Ovary (tissue), 9 donors: Measurements from ENCODE around the gene FMNL2. TPM values are rescaled to one million over a fixed set of nuclear protein-coding genes. Genes with fewer than 3 reads are reported as not detected.
A peak's percentile ranks its signal among the peaks of the same experiment; 100 is the strongest.

Experiments used
- DNase-seq, 5 donors: peaks; one replicate each; pipeline ENCODE4 v3.0.0-alpha.2; 2019 to 2020
- H3K27ac ChIP-seq, 2 donors: fragments of 200-600 bp; one replicate each; pipeline versions ENCODE4 v1.5.1 to v1.8.0; 2019 to 2022
- H3K27me3 ChIP-seq: fragments of 200-600 bp; one replicate; pipeline ENCODE4 v1.8.0; 2022
- H3K36me3 ChIP-seq: fragments of 200-600 bp; sonication (generic); one replicate; pipeline ENCODE4 v1.5.1; 2019
- H3K4me1 ChIP-seq: one replicate; pipeline ENCODE4 v1.8.1; 2013; ENCODE audit warnings: mild to moderate bottlenecking, moderate library complexity; ENCODE audit not compliant: insufficient read depth
- H3K4me3 ChIP-seq: fragments of 200-600 bp; sonication (generic); one replicate; pipeline ENCODE4 v1.5.1; 2017
- H3K9me3 ChIP-seq, 2 donors: fragments of 200-600 bp in 1 of 2; sonication (generic) in 1 of 2; one replicate each; pipeline versions ENCODE4 v1.5.1 to v1.8.1; 2013 to 2019; ENCODE audit warnings: mild to moderate bottlenecking in 1 of 2, moderate library complexity in 1 of 2
- CTCF ChIP-seq, 3 donors: fragments of 450-650 bp in 2 of 3; fragments of 200-600 bp in 1 of 3; IDR thresholded peaks; one replicate each; pipeline versions ENCODE4 v1.5.1 to v1.8.0; 2016 to 2022; ENCODE audit warnings: antibody characterized with exemption in 3 of 3, mild to moderate bottlenecking in 1 of 3
- EP300 ChIP-seq: sonication (generic); formaldehyde crosslinking; IDR thresholded peaks from one replicate; pipeline ENCODE4 v1.6.1; 2017; ENCODE audit warnings: antibody characterized with exemption
- POLR2A ChIP-seq: fragments of 450-650 bp; IDR thresholded peaks from one replicate; pipeline ENCODE4 v1.6.1; 2017; ENCODE audit warnings: antibody characterized with exemption, mild to moderate bottlenecking, moderate library complexity
- WGBS, 3 donors: extraction: QIAGEN DNeasy Blood & Tissue Kit in 1 of 3; methylation state at CpG; one replicate each; pipeline versions ENCODE4 v1.1.5 to v1.1.7; 2013 to 2017; 5-methylcytosine and 5-hydroxymethylcytosine counted together
- intact Hi-C, 4 donors: fragments of 100-400 bp; cut with DNase I; formaldehyde crosslinking; loops; one replicate each; pipeline versions ENCODE4 v1.11.0 to v1.15.1; 2022 to 2023
- polyA plus RNA-seq, 2 donors: library from polyadenylated mRNA; stranded (reverse); fragments of 200-250 nt in 1 of 2; fragments of 350-450 nt in 1 of 2; fragmentation: Illumina TruSeq in 1 of 2; extraction: RNeasy Lipid Tissue Mini Kit (QIAGEN cat#74804) in 1 of 2; gene quantifications; one replicate each; pipeline ENCODE4 v1.2.3, GENCODE V29; 2013 to 2014
- total RNA-seq, 7 donors: library from RNA; depleted of rRNA in 2 of 7; stranded (reverse); fragments of >200 nt in 2 of 7; fragmentation: NEBNext Ultra II Directional in 3 of 7; extraction: Animal tissue kit (Norgen Biotek cat#: 25700) in 3 of 7; gene quantifications; one replicate each; pipeline versions ENCODE4 v1.1.0 to v1.2.4, GENCODE V29; 2016 to 2023
- donor health status: DM: no; HTN: no; CAD: no; lungs with moderate emphysema.
- donor health status: DM: no; HTN: no; CAD: no.
- donor health status: Bipolar disorder and iron deficiency.
- donor health status: DM: yes; HTN: yes; CAD: no.
- donor health status: DM: no; HTN: no; CAD: no.
- donor health status: DM: yes; HTN: yes; CAD: no.

FMNL2 gene
- total and polyA plus RNA-seq, 9 donors: 30.3 to 89.1 (median 51.3) TPM

- intact Hi-C loops: no loop called here
- TF ChIP-seq CTCF (IDR thresholded peaks at IDR 0.05) (no peak), POLR2A (no peak), EP300 (no peak)
- 96 to 98% (median 97%) methylated on average over 4 of the region's 4 CpGs for WGBS, 3 donors
- H3K9me3 ChIP-seq: no peaks in the 10 kb centered on the region
- DNase-seq: no peak
- H3K4me1 ChIP-seq: peaks cover 4% of the 10 kb centered on the region
- H3K27me3 ChIP-seq: no peaks in the 10 kb centered on the region
- H3K27ac ChIP-seq: no peak overlapping the region
- no peaks in the 10 kb centered on the region for H3K36me3 ChIP-seq
- H3K4me3 ChIP-seq: no peak overlapping the region
Measured at GRCh38 chr2:152513029-152513428, 178.1 kb downstream of the FMNL2 start.

- TF ChIP-seq CTCF (IDR thresholded peaks at IDR 0.05): no peak
- no peak for TF ChIP-seq POLR2A
- TF ChIP-seq EP300: no peak
- Histone ChIP-seq H3K36me3 (no peaks in the 10 kb centered on the region), H3K27me3 (no peaks in the 10 kb centered on the region), H3K4me1 (peaks cover 2% of the 10 kb centered on the region), H3K4me3 (no peak overlapping the region), H3K9me3 (no peaks in the 10 kb centered on the region), H3K27ac (no peak overlapping the region)
- DNase-seq: peak in 1 of 5 donors; percentile 39
- WGBS, 3 donors: 74 to 87% (median 76%) methylated on average over 2 of the region's 2 CpGs
- intact Hi-C loops: no loop called here
Measured at GRCh38 chr2:152513681-152514080, 178.7 kb downstream of the FMNL2 start.

GRCh38 chr2:152518034-152518433 is 183.1 kb downstream of the FMNL2 start:
- DNase-seq: no peak
- Histone ChIP-seq H3K27me3 (no peaks in the 10 kb centered on the region), H3K4me1 (no peaks in the 10 kb centered on the region), H3K36me3 (no peaks in the 10 kb centered on the region), H3K27ac (no peak overlapping the region), H3K9me3 (no peaks in the 10 kb centered on the region), H3K4me3 (no peak overlapping the region)
- intact Hi-C loops: no loop called here
- WGBS, 3 donors: 76 to 92% (median 87%) methylated on average over 1 of the region's 1 CpG
- no peak for TF ChIP-seq EP300
- TF ChIP-seq CTCF (IDR thresholded peaks at IDR 0.05): no peak
- TF ChIP-seq POLR2A: no peak

GRCh38 chr2:152518641-152519580 is 183.9 kb downstream of the FMNL2 start:
- no peak overlapping the region for H3K4me3 ChIP-seq
- no peaks in the 10 kb centered on the region for H3K9me3 ChIP-seq
- peak overlapping the region in 1 of 2 donors; percentile 17 for H3K27ac ChIP-seq
- no peaks in the 10 kb centered on the region for H3K27me3 ChIP-seq
- H3K4me1 ChIP-seq: no peaks in the 10 kb centered on the region
- TF ChIP-seq EP300: no peak
- TF ChIP-seq CTCF (IDR thresholded peaks at IDR 0.05): no peak
- no peak for TF ChIP-seq POLR2A
- DNase-seq: peak in 1 of 5 donors; percentile 30
- WGBS, 3 donors: 41 to 63% (median 44%) methylated on average over 14 of the region's 14 CpGs
- intact Hi-C loops: no loop called here
- H3K36me3 ChIP-seq: no peaks in the 10 kb centered on the region
